Measurements from ENCODE around the gene SORD.

- TF ChIP-seq ZNF133 (CRISPR knock-in tag; IDR thresholded peaks at IDR 0.05) (no peak), NFIC (IDR thresholded peaks at IDR 0.05) (no peak), ELF1 (tag; IDR thresholded peaks at IDR 0.05) (no peak), EP300 (IDR thresholded peaks at IDR 0.05; ENCODE audit: low read length) (no peak)
- TF ChIP-seq, protein P1, sequence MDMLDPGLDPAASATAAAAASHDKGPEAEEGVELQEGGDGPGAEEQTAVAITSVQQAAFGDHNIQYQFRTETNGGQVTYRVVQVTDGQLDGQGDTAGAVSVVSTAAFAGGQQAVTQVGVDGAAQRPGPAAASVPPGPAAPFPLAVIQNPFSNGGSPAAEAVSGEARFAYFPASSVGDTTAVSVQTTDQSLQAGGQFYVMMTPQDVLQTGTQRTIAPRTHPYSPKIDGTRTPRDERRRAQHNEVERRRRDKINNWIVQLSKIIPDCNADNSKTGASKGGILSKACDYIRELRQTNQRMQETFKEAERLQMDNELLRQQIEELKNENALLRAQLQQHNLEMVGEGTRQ (CRISPR knock-in tag; IDR thresholded peaks at IDR 0.05): no peak
Observed at GRCh38 chr15:45091161-45091560, 68.2 kb downstream of the SORD start.

Measured in K562 (cell line).